Ureter (tissue), 1 donor: ENCODE data around the gene BABAM1. TPM values are rescaled to one million over a fixed set of nuclear protein-coding genes. Genes with fewer than 3 reads are reported as not detected.
"Not testable (repeated sequence)": the region's sequence is repeated elsewhere in the genome, so short reads cannot be mapped to it uniquely, and the experiment has no call there.

Experiments
- DNase-seq: peaks from one replicate; pipeline ENCODE4 v3.0.0-alpha.2; 2020; ENCODE audit warnings: low spot score
- total RNA-seq: library from RNA; stranded (reverse); gene quantifications from one replicate; pipeline ENCODE4 v1.2.4, GENCODE V29; 2023
- donor health status: DM: yes; HTN: yes; CAD: no.

Gene BABAM1
- total RNA-seq, 1 donor from 2014 or later = 67.7 TPM

DNA sequence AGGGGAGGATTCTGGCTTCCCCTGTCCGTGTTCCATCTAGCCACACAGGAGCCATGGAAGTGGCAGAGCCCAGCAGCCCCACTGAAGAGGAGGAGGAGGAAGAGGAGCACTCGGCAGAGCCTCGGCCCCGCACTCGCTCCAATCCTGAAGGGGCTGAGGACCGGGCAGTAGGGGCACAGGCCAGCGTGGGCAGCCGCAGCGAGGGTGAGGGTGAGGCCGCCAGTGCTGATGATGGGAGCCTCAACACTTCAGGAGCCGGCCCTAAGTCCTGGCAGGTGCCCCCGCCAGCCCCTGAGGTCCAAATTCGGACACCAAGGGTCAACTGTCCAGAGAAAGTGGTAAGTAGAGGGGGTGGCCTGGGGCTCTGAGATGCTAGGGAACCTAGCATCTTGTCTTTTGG lies 1.5 kb downstream of the BABAM1 start:
- no peak for DNase-seq

DNA sequence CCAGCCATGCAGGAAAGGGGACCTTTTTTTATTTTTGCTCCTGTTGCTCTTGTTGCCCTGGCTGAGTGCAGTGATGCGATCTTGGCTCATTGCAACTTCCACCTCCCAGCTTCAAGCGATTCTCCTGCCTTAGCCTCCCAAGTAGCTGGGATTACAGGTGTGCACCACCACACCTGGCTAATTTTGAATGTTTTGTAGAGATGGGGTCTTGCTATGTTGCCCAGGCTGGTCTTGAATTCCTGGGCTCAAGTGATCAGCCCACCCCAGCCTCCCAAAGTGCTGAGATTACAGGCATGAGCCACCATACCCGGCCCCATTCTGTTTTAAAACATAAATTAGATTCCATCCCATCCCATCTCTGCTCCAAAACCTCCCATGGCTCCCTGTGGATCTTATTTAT lies 7.6 kb downstream of the BABAM1 start:
- DNase-seq = not testable (repeated sequence)

DNA sequence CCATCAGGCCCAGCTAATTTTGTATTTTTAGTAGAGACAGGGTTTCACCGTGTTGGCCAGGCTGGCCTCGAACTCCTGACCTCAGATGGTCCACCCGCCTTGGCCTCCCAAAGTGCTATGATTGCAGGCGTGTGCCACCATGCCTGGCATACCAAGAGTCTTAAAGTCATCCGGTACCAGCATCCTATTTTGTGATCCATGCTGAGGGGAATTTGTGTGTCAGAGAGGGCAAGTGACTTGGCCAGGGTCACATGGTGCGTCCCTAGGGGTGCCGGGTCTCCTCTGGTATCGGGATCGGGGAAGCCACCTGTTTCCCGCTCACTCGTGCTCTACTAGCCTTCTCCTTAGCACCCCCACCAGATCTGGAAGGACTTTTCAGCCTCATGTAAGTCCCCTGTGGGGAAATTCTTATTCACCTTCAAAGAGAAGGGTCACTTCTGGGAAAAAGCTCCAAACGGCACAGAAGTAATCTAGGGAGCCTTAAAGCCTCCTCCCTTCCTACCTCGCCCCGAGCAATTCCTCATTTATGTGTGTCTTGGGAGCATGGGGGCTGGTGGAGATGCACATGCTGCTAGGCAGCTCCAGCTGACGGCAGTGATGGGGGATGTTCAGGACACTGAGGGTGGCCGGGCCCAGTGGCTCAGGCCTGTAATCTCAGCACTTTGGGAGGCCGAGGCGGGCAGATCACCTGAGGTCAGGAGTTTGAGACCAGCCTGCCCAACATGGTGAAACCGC lies 8.4 kb downstream of the BABAM1 start:
- no peak for DNase-seq

DNA sequence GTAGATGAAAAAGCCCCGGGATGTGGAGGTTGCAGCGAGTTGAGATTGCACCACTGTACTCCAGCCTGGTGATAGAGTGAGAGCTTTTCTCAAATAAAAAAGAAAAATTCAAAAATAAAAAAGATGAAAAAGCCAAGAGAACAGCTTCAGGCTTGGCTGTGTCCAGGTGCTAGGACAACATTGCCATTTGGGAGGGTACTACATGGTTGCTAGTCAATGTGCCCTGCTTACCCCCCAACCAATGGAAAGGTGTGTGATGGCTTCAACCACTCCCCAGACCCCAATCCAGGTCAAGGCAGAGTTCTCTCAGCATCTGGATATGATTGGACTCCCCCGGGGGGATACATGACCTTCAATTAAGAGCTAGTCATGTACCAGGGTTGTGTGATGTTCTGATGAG lies 12.2 kb downstream of the BABAM1 start:
- no peak for DNase-seq

DNA sequence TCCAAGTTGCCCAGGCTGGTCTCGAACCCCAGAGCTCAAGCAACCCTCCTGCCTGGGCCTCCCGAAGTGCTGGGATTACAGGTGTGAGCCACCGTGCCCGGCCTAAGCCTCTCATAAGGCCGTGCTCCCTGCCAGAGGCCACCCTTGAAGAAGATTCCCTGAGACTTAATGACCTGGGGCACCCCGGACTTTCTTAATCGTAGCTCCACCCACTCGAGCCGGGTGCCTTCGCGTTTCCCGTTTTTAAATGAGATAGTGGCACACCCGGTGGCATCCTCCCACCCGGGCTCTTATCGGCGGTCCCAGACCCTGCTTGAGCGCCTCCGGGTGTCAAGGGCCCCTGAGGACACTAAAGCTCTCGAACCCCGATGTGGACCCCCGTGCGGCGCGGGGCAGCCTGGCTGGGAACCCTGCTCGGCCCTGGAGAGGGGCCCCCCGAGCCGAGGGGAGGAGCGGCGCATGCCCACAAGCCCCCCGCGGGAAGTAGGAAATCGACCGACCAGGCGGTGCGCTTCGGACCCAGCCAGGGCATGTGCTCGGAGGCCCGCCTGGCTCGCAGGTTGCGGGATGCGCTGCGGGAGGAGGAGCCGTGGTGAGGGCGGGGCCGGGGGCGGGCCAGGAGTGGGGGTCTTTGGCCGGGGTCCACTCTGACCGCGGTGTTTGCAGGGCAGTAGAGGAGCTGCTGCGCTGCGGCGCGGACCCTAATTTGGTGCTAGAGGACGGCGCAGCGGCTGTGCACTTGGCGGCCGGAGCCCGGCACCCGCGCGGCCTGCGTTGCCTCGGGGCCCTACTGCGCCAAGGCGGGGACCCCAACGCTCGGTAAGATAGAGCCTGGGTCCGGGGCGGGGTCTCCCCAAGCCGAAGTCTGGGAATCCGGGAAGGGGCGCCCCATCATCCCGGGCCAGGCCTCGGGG lies 14.4 kb downstream of the BABAM1 start, which contains the start of gene ANKLE1:
Gene ANKLE1 (plus strand): TSS at position 511 of the 914 bp plus-strand sequence. CDS start 20 bp downstream, at position 531.
- DNase-seq = no peak

DNA sequence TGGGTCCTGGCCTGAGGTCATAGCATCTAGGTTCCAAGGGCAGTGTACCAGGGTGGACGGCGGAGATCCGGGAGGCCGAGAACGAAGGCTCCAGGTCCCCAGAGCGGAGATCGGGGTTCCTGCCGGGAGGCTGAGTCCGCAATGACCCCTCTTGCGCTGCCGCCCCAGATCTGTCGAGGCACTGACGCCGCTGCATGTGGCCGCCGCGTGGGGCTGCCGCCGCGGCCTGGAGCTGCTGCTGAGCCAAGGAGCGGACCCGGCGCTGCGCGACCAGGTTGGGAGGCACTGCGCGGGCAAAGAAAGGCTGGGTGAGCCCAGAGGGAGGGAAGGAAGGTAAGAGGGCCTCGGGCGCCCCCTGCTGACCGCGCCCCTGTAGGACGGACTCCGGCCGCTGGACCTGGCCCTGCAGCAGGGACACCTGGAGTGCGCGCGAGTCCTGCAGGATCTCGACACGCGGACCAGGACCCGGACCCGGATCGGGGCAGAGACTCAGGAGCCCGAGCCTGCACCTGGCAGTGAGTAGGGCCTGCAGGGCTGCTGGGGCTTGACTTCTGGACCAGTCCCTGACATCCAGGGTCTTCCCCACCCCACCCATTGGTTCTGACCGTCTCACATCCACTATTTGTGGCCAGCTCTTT lies 15.4 kb downstream of the BABAM1 start:
- peak; percentile 85 for DNase-seq

DNA sequence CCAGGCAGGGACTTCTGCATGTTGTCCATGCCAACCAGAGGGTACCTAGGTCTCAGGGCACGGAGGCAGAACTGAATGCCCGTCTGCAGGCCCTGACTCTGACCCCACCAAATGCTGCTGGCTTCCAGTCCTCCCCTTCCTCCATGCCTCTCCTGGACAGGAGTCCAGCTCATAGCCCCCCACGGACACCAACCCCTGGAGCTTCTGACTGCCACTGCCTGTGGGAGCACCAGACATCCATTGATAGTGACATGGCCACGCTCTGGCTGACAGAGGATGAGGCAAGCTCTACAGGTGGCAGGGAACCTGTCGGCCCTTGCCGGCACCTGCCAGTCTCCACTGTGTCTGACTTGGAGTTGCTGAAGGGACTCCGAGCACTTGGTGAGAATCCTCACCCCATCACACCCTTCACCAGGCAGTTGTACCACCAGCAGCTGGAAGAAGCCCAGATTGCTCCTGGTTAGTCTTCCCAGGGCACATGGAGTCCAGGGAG lies 16.3 kb downstream of the BABAM1 start:
- no peak for DNase-seq

DNA sequence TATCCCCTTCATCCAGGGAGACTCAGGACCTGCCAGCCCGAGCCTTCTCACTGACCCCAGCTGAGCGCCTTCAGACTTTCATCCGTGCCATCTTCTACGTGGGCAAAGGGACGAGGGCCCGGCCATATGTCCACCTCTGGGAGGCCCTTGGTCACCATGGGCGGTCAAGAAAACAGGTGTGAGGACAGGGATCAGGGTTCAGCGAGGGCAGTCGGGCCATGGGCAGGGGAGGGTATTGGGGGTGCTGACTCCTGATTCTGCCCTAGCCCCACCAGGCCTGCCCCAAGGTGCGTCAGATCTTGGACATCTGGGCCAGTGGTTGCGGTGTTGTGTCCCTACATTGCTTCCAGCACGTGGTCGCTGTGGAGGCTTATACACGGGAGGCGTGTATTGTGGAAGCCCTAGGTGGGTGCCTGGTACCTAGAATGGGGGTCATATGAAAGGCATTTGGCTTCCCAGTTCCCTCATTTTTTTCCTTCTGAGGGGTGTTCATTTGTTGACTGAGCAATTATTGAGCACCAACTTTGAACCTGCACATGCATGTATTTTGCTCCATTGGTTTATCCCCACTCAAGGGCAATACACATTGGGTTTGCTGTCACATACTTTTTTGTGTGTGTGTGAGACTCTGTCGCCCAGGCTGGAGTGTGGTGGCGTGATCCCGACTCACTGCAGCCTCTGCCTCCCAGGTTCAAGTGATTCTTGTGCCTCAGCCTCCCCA lies 18.3 kb downstream of the BABAM1 start:
- no peak for DNase-seq

DNA sequence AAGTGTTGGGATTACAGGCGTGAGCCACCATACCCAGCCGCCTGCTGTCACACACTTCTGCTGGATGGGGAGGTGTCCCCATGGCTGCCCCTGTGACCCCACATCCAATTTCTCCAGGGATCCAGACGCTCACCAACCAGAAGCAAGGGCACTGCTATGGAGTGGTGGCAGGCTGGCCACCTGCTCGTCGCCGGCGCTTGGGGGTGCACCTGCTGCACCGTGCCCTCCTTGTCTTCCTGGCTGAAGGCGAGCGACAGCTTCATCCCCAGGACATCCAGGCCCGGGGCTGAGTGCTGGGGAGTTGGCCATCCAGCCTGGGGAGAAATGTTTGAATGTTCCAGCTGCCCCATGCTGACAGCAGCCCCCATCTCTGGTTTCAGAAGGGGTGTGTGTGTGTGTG lies 19.0 kb downstream of the BABAM1 start:
- no peak for DNase-seq

DNA sequence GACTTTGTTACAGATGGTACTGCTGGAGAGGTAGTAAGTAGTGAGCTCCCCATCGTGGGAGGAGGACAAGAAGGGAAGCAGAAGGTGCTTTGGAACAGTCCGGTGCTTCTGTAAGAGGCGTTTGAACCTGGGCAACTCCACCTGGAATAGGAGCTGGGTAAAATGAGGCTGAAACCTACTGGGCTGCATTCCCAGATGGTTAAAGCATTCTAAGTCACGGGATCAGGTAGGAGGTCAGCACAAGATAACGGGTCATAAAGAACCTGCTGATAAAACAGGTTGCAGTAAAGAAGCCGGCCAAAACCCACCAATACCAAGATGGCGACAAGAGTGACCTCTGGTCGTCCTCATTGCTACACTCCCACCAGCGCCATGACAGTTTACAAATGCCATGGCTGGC lies 19.5 kb downstream of the BABAM1 start:
- DNase-seq = no peak

DNA sequence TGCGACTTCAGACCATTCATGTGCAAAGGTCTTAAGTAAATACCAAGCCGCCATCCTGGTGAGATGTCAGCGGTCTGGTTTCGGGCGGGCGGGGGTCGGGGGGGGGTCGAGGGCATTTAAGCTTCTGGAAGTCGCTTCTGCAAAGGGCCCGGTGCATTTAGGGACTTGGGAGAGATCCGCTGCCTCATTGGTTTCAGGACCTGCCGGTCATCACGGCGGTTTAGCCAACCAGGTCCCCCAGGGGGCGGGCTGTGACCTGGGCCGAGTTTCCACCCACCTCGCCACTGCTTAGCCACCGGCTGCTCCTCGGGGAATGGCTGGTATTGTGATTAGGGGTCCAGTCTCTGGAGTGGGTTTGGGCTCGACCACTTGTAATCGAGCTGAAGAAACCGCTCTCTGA lies 22.2 kb downstream of the BABAM1 start:
- no peak for DNase-seq

DNA sequence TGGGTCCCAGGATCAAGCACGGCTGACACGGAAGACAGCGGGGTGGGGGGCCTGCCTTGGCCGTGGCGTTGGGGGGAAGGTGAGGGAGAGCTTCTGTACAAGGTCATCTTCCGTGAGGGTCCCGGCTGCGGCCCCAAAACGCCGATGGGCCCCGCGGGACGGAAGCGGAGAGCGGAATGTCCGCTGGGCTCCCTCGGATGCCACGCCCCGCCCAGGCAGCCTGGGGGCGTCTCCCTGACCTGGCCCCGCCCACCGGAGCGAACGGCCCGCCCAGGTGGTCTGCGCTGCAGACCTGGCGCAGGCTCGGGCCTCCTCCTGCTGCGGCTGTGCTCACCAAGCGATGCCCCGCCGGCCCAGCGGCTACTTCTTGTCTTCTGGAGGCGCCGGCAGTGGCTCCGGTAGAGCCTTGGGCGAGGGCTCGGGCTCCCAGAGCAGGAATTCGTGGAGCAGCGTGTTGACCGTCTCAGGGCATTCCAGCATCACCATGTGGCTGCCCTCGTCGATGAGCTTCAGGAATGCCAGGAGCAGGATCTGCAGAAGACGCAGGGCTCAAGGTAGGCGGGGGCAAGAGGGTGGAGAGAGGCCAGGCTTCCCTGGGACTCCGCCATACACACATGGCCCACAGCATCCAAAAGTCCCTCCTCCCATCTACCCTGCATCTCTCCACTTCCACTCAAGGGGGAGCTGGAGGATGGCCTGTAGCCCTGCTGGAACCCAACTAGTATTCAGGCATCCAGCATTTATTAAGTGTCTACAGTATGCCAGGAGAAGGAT lies 25.2 kb downstream of the BABAM1 start:
- peak; percentile 80 for DNase-seq

DNA sequence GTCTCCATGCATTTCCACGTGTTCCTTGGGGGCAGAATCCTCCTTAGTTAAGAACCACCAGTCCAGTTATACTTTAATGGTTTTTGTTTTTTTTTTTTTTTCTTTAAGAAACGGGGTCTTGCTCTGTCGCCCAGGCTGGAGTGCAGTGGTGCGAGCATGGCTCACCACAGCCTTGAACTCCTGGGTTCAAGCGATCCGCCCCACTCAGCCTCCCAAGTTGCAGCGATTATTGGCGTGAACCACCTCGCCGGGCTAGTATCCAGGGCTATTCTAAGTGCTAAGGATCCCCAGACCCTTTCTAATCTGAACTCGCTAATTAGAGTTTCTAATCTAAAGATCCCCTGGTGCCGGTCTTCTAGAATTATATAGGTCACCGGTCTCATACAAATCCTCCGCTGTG lies 26.4 kb downstream of the BABAM1 start:
- no peak for DNase-seq

DNA sequence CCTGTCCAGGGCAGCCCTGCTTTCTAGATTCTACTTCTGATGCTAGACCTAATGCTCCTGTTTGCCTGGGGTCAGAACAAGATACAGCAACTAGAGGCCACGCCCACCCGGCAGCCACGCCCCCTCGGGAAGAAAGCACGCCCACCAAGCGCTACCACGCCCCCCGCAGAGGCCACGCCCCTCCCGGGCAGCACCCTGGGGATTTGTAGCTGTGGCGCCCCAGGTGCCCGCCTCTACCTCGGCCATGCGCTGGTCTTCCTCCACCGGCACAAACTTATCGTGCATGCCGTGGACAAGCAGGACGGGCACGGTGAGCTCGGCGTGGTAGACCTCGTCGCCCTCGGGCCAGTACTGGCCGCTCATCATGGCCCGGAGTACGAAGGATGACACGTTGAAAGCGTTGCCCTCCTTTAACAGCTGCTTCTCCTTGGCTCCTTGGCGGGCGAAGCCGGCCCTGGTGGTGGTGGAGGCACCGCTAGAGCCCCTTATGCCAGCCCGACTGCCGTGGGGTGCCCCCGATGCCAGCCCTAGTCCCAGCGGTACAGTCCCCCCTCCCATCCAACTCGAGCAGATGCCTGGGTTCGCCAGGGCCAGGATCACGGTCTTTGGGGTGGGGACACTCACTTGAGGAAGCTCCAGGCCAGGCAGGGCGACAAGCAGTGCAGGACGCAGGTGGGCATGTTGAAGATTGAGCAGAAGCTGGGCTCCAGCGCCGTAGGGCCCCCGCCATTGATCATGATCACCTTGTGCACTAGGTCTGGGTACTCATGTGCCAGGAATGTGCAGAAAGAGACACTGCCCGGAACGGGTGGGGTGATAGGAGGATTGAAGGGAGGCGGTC lies 27.0 kb downstream of the BABAM1 start:
- DNase-seq = no peak

DNA sequence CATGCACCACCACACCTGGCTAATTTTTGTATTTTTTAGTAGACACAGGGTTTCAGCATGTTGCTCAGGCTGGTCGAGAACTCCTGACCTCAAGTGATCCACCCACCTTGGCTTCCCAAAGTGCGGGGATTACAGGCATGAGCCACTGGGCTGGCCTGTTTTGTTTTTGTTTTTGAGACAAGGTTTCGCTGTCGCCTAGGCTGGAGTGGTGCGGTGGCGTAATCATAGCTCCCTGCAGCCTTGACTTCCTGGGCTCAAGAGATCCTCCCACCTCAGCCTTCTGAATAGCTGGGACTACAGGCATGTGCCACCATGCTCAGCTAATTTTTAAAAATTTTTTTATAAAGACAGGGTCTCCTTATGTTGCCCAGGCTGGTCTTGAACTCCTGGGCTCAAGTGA lies 28.3 kb downstream of the BABAM1 start:
- not testable (repeated sequence) for DNase-seq

DNA sequence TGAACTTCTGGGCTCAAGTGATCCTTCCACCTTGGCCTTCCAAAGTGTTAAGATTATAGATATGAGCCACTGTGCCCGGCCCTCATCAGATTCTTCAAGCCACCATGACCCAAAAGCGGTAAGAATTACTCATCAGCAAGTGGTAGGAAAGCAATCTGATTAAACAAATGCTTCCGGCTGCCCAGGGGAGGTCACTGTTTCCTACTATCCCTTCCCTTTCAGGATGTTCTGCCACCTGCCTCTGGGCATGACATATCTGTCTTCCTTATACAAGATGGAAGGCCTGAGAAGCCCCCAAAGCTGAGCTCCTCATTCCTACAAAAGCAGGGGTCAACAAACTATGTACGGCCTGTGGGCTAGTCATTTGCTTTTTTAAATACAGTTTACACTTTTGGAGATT lies 29.0 kb downstream of the BABAM1 start:
- DNase-seq = no peak

DNA sequence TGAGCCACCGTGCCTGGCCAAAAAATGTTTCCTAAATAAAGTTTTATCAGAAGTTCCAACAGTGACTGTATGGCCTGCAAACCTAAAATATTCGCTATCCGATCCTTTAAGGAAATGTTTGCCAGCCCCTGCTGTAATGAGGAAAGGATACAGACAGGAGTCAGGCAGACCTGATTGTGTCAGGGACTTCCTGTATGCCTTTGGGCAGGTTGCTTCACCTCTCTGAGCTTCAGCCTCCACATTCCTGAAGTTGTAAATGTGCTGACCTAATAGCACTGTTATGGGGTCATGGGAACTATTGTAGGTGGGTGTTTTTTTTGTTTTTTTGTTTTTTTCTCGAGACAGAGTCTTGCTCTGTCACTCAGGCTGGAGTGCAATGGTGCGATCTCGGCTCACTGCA lies 29.7 kb downstream of the BABAM1 start:
- no peak for DNase-seq

DNA sequence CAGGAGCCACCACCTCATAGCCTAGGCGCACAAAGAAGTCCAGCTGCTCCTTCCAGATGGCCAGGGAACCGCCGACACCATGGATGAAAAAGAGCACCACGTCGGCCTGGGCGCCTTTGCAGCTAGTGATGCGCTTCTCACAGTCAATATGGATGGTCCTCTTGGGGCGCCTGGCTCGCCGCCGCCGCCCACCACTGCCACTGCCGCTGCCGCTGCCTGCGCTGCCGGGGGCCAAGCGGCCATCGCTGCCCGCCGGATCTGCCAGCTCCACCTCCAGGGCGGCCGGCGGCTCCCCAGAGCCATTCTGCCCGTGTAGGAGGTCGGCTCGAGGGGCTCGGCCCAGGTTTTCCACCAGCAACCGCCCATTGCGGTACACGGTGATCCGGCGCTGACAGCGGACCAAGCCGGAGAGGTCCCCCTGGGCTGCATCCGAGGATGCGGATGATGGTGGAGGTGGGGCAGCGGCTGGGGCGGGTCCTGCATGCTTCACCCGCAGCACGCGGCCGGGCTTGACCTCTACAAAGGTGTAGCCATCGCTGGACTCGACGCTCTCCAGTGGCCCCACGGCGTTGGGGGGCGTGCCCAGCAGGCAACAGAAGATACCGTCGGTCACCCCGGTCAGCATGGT lies 33.9 kb downstream of the BABAM1 start:
- DNase-seq = no peak

DNA sequence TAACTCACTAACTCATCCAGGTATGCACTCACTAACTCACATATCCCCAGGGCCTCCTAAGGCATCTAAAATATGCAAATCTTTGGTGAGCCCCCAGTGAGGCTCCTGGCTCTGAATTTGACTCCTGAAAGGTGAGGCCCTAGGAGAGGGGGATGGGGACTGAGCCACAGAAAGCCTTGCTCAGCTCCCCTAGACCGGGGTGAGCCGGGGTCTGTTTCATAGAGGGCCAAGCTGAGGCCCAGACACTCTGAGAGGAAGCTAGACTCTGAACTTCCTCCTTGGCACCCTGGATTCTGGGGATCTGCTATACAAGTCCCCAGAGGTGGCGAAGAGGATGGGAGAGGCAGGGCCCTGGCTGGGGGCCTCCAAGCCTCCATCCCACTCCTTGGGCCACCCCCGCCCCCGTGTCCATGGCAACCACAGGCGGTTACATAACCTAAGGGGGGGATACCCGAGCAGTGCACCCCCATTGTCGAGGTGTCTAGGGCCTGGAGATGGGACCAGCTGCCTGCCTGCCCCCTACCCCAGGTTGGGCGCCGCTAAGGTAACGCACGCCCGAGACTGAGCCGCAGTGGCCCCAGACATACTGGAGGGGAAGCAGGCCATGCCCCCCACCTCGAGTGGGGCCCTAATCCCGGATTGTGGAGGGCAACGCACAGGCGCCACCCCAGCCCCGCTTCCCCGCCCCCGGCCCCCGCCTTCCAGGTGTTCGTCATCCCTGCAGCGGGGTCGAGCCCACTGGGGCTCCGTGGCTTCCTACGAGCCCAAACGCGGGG lies 35.3 kb downstream of the BABAM1 start:
- no peak for DNase-seq
